GM12878 (cell line): ENCODE results near the gene IRAK2. TPM values are rescaled to one million over a fixed set of nuclear protein-coding genes. Genes with fewer than 3 reads are reported as not detected.

Source experiments
- BACH1 ChIP-seq: fragments of 450-650 bp; IDR thresholded peaks from 2 replicates; pipeline ENCODE4 v1.6.1; 2017; ENCODE audit warnings: mild to moderate bottlenecking, borderline replicate concordance
- CBFB ChIP-seq: IDR thresholded peaks from 2 replicates; pipeline ENCODE4 v1.6.1; 2016; ENCODE audit warnings: antibody characterized with exemption, low read depth
- CREM ChIP-seq: IDR thresholded peaks from 2 replicates; pipeline ENCODE4 v1.6.1; 2014; ENCODE audit warnings: antibody characterized with exemption, low read depth
- FOXK2 ChIP-seq: fragments of 450-650 bp; IDR thresholded peaks from 2 replicates; pipeline ENCODE4 v1.6.1; 2017; ENCODE audit warnings: mild to moderate bottlenecking, moderate library complexity
- JUND ChIP-seq: IDR thresholded peaks from 2 replicates; pipeline ENCODE4 v1.6.1; 2012; ENCODE audit warnings: low read depth, mild to moderate bottlenecking, low read length, improper control_type of control experiment, moderate library complexity
- MYB ChIP-seq: fragments of 150-350 bp; IDR thresholded peaks from 2 replicates; pipeline ENCODE4 v1.6.1; 2014; ENCODE audit warnings: mild to moderate bottlenecking, low read depth, low read length, borderline replicate concordance
- PRDM15 ChIP-seq: fragments of 450-650 bp; formaldehyde crosslinking; IDR thresholded peaks from 2 replicates; pipeline ENCODE4 v1.4.0; 2020; ENCODE audit warnings: mild to moderate bottlenecking, moderate library complexity
- REST ChIP-seq: IDR thresholded peaks from 2 replicates; pipeline ENCODE4 v1.6.1; 2012; ENCODE audit warnings: mild to moderate bottlenecking, low read depth, low read length
- SMAD1 ChIP-seq: fragments of 450-650 bp; IDR thresholded peaks from 2 replicates; pipeline ENCODE4 v1.6.1; 2018; ENCODE audit warnings: mild to moderate bottlenecking, low read depth; ENCODE audit not compliant: partially characterized antibody
- SUPT20H ChIP-seq: IDR thresholded peaks from 2 replicates; pipeline ENCODE4 v1.6.1; 2011; ENCODE audit warnings: low read depth, mild to moderate bottlenecking, low read length, moderate library complexity, borderline replicate concordance; ENCODE audit not compliant: control insufficient read depth
- ZBTB33 ChIP-seq: fragments of 450-650 bp; IDR thresholded peaks from 2 replicates; pipeline ENCODE4 v1.6.1; 2017; ENCODE audit warnings: mild to moderate bottlenecking
- polyA plus RNA-seq, 11 experiments: library from polyadenylated mRNA; depleted of rRNA in 4 of 11; unstranded in 6 of 11; stranded (reverse) in 5 of 11; fragments of >200 nt; fragmentation: Nextera tagmentation in 4 of 11; fragmentation: Illumina TruSeq in 1 of 11; extraction: Ambion mirVana in 4 of 11; extraction: Trizol in 1 of 11; gene quantifications; 1 replicate in 1 of 11; 2 replicates in 10 of 11; pipeline versions ENCODE4 v1.2.1 to v1.2.3, GENCODE V29; 2011 to 2016; ENCODE audit warnings: inconsistent platforms in 2 of 11, missing spikeins in 2 of 11, low read depth in 1 of 11
- total RNA-seq, 4 experiments: library from RNA; depleted of rRNA in 3 of 4; stranded (reverse); fragments of >200 nt in 3 of 4; fragmentation: Illumina TruSeq in 1 of 4; extraction: Trizol in 1 of 4; gene quantifications; 2 replicates each; pipeline versions ENCODE4 v1.2.1 to v1.2.3, GENCODE V29; 2013 to 2021

Gene IRAK2
- total and polyA plus RNA-seq, 10 of the 15 experiments (the other 5 are each of a cell fraction or from before 2014, with no cell fraction given): 0.48 to 5.7 (median 4.5) TPM

GRCh38 chr3:10217359-10217758 lies 52.6 kb downstream of the IRAK2 start (continued):
- TF ChIP-seq PRDM15: no peak
- TF ChIP-seq SMAD1: no peak
- no peak for TF ChIP-seq FOXK2
- no peak for TF ChIP-seq REST
- TF ChIP-seq ZBTB33: no peak
- TF ChIP-seq SUPT20H: no peak
- TF ChIP-seq BACH1: no peak
- TF ChIP-seq JUND: no peak
- TF ChIP-seq MYB: no peak
- TF ChIP-seq CBFB: no peak
- TF ChIP-seq CREM: no peak
